GM12801 (cell line): ENCODE measurements around the gene KDM4C.

Experiments used
- TF ChIP-seq, protein P1 (sequence below): IDR thresholded peaks from one replicate; pipeline ENCODE4 v1.5.1; 2011; ENCODE audit warnings: control low read depth; ENCODE audit not compliant: insufficient read length; ENCODE audit errors: extremely low read depth

Gene KDM4C

GRCh38 chr9:7003861-7004260, 246.1 kb downstream of the KDM4C start:
- TF ChIP-seq, protein P1, sequence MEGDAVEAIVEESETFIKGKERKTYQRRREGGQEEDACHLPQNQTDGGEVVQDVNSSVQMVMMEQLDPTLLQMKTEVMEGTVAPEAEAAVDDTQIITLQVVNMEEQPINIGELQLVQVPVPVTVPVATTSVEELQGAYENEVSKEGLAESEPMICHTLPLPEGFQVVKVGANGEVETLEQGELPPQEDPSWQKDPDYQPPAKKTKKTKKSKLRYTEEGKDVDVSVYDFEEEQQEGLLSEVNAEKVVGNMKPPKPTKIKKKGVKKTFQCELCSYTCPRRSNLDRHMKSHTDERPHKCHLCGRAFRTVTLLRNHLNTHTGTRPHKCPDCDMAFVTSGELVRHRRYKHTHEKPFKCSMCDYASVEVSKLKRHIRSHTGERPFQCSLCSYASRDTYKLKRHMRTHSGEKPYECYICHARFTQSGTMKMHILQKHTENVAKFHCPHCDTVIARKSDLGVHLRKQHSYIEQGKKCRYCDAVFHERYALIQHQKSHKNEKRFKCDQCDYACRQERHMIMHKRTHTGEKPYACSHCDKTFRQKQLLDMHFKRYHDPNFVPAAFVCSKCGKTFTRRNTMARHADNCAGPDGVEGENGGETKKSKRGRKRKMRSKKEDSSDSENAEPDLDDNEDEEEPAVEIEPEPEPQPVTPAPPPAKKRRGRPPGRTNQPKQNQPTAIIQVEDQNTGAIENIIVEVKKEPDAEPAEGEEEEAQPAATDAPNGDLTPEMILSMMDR, result no peak

DNA sequence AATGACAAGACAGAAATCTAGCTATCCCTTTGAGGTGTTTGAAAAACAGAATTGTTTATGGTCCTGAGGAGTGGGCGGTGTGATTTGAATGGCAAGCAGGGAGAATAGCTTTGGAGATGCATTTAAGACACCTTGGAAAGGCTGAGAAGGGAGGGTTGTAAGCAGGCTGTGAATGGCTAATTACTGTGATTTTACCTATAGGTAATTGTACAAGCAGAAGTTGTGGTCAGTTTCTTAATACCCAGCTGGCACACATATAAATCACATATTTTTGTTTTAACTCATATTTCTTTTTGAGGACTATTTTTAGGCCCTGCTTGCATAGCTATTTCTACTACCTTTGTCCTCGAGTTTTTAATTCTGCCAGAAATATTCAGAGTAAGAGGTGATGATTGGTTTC, 248.6 kb downstream of the KDM4C start:
- TF ChIP-seq, protein P1, result no peak

DNA sequence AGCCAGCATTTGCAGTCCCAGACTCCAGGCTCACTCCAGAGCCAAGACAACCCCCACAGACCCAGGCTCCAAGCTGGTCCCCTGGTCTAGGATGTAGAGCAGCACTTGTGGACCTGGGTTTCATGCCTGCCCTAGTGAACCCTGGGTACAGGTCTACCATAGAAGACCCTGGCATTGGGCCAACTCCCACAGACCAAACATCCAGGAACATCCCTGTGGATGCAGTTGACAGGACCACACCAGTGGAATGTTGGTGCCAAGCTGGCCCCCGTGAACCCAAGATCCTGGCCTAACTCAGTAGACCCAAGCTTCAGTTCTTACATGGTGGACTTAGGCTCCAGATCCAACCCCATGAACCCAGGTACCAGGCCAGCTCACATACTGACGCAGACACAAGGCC, 250.6 kb downstream of the KDM4C start:
- TF ChIP-seq, protein P1, result no peak

DNA sequence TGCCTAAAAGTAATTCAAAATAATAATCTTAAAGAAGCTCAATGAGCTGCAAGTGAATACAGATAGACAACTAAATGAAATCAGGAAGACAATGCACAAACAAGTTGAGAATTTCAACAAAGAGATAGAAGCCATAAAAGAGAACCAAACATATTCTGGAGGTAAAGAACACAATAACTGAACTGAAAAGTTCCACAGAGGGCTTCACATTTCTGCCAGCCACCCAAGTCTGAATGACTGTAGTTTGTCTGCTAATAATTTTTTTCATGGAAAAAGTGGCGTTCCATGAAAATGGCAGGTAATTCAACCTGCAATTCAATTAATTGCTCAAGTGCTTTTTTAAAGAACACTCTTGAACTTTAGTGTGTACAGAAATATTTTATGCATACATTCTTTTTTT, 251.3 kb downstream of the KDM4C start:
- TF ChIP-seq, protein P1, result no peak

DNA sequence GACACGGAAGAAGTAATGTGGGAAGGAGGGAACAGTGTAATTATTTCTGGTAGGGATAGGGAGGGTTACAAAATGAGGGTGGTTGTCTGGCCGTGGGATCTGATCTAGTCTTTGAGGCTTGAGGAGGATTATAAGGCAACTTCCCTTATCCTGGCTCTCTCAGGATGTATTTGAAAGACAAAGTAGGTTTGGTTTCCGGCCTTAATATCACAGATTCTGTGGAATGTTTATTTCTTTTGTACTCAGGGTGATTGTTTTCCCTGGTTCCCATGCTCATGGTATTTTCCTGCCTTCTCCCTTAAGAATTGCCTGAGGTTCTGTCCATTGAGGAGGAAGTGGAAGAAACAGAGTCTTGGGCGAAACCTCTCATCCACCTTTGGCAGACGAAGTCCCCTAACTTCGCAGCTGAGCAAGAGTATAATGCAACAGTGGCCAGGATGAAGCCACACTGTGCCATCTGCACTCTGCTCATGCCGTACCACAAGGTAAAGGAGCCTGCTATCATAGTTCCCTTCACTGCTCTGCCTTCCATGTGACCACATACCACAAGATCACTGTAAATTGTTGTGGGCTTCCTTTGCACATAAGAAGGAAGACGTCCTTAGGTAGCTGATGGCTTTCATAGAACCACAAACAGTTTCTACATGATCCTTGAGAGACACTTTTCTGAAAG, 253.8 kb downstream of the KDM4C start:
- TF ChIP-seq, protein P1, result no peak

GRCh38 chr9:7027996-7028395, 270.2 kb downstream of the KDM4C start:
- TF ChIP-seq, protein P1, result no peak

DNA sequence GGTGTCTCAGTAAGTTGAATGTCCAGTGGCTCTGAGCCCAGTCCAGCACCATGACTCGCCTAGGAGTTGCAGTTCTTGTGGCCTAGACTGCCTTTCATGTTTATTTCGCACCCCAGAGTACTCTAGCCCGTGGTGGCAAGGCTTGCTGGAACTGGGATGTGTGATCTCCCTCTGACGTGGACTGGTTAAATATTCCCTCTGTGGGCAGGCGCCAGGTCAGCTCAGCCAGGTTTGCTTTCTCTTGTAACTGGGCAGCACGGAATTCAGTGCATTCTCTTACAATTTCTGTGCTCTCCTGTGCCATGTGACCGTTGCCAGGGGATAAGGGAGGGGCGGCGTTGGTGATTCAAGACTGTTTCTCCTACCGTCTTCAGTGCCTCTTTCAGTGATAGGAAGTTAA, 270.8 kb downstream of the KDM4C start:
- TF ChIP-seq, protein P1, result no peak
